ENCODE measurements around the gene CDK14.

Gene CDK14

DNA sequence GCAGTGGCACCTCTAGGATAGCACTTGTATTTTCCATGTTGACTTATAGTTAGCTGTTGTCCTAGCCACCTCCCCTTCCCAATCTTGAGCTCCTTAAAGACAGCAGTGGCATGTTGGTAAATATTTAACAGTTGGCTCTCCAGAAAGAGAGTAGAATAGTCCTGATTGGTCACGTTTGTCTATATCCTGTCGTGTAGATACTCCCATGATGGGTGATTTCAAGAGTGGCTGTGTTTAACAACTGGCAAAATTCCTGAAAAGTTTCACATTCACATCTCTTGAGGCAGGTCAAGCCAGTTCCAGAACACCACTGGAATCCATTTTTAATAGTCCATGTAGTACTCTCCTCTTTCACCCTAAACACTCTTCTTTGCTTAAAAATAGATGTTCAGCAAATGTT lies 599.9 kb downstream of the CDK14 start:
- DNase-seq (ENCODE audit: low read depth in 2 of 2): no peak

DNA sequence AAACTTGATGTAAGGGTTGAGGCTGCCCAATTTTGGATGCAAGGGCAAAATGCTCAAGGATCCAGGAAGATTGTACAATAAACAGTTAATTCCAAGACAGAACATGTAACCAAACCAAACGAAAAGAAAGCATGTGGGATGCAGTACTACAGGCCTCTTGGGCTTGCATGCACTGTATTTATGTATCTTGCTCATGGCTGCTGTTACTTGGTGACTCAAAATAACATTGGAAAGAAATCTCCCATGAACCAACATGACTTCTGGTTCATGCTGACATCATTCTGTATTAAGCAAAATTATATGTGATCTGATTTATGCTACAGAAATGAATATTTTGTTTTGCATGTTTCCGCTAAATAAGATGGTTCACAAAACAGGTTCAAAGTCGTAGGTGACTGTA lies 602.2 kb downstream of the CDK14 start:
- no peak for DNase-seq (ENCODE audit: low read depth in 2 of 2)

DNA sequence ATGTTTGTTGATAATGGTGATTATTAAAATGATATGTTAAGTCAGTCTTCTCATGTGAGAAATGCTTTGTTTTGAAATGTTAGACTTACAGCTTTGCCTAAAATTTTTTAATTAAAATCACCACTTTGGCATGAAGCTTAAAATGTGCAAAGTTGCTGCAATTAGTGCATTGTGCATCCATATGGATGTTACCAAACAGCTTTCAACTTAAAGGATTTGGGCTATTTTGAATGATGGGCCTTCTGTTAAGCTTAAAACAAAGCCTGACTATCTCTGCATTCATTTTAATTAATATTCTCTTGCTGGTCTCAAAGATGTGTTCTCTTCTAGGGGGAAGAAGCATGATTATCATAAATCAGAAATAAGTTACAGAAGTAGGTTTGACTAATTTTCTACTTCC lies 603.5 kb downstream of the CDK14 start:
- no peak for DNase-seq (ENCODE audit: low read depth in 2 of 2)

DNA sequence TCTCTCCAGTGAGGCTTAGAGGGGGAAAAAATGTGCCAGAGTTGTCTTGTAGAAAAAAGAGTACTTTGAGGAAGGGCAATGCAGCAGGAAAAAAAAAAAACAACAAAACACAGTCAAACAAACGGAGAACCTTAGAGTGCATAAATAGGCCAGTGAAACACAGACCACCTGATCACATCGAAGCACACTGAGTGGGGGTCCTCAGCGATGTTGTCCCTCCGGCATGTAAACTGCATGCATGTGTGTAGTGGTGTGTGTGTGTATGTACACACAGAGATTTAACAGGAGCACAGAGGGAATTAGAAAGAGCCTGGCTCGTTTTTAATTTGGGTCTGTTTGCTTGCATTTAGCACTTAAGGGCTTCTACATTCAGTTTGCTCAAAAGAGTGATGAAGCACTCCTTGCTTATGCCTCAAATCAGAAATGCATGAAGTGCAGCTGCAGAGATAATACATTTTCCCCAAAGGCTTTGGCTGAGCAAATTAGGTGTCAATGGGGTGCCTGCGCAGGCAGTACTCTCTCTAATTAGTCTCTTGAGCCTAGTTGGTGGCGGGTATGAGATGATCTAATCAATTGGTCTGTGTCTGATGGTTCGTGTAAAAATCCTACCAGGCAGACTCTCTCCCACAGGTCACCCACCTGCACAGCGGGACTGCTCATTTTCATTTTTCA lies 605.5 kb downstream of the CDK14 start:
- no peak for DNase-seq (ENCODE audit: low read depth in 2 of 2)

DNA sequence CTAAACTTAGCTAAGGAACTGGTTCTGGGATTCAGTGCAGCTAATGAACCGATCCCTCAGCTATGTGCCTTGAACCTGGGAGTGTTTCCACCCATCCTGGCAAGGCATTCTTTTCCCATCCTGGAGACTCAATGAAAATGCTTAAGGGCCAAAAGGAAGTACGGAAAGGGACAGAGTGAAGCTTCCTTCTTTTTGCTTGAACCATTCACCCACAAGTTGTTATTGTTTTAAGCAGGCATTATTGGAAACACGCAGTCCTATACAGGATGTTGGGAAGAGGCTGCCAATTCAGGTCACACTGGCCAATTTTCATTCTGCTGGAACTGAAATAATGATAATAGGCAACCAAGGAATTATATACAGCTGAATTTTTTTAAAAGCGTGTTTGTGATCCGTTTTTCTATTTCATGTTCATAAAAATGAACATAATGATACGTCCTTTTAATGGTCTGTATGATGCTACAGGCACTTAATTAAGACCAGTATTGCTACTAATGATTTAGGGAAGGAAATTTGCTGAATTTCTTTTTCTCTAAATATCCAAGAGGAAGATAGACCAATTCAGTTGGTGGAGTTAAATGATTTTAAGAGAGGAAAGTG lies 610.3 kb downstream of the CDK14 start:
- no peak for DNase-seq (ENCODE audit: low read depth in 2 of 2)

DNA sequence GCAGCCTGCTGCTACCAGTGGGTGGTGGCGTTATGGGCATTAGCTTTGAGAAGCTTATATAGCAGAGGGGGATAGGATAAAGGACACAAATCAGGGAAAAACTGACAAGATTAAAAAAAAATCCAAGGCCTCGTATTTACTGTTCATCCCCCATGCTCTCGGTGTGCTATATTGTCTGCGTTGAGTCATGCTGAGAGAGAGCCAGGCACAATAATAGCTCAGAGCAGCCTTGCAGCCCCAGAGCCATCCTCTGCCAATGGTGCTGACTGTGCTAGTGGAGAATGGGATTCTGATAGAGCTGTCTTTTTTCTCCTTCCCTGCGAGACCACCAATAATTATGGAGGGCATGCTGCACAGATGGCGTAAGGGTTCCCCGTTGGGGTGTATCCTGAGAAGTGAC lies 616.5 kb downstream of the CDK14 start:
- DNase-seq (ENCODE audit: low read depth in 2 of 2): no peak

DNA sequence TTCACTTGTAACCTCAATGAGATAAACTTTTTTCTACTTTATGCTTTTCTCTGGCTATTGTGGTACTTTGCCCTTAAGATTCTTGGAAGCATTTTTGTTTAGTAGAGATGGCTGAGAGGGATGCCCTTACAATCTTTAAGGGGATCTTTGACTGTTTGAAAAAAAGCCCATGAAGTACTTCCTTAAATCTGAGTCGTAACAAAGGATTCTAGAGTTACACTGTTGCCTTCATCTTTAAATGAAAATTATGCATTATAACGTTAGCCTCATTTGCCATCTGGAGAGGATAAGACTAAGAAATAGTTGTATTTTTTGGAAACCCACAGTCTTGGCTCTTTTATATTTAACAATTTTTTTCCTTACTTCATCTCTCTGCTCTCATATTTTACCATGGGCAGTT lies 630.3 kb downstream of the CDK14 start:
- no peak for DNase-seq (ENCODE audit: low read depth in 2 of 2)

DNA sequence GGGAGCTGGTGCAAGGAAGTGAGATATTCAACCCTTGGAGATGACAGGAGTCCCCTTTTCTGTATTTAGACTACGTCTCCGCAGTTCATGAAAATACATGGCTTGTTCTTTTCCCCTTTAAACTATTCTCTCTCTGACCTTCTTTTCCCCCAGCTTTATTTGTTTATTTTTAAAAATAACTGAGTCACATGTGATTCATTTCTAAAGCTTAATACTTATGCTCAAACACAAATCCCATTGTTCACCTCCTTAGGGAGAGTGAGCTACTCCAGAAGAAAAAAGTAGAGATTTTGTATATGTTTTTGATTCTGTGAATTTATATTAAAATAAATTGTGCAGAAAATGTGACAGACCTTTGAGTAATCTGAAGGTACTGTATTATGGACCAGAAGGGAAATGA lies 632.2 kb downstream of the CDK14 start:
- no peak for DNase-seq (ENCODE audit: low read depth in 2 of 2)

DNA sequence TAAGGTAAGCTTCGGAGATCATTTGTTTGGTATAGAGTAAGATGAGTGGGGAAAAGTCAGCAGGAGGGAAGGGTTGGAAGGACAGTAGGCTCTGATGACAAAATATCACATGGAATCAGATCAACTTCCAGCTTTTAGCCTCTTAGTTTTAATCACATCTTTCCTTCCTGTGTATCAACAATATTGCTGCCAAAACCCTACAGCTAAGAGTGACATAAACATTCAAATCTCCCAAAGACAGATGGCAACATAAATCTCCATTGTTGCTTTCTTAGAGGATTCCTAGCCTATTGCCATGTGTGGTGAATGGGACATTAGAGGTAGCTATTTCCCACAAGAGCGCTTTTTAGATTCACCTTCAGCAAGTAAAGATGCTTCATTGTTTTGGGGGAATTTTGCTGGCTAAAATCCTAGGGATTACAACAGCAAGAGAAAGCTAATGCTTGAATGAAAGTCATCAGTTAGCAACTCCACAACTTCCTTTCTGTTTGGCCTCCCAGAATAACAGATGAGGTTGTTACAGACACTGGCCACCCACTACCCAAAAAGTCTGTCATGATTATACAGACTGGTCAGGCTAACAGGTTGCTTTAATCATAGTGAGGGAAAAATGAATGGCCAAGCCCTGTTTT lies 632.9 kb downstream of the CDK14 start:
- DNase-seq (ENCODE audit: low read depth in 2 of 2): no peak

DNA sequence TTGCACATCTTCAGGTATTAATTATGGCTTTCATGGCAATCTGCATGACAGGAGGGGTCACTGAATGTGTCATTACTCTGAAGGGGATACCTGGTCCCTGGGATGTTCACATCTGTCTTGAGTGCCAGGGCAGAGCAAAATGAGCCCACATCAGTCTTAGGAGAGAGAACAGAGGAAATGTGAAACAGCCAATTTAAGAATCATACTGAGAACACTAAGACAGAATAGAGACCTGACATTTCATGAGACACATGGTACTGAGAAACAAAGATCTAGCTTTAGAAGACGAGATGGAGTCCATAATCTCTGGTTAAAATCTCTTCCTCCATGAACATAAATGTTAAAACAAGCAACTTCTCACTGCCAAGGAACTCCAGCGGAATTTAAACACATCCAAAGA lies 634.0 kb downstream of the CDK14 start:
- DNase-seq (ENCODE audit: low read depth in 2 of 2): no peak

DNA sequence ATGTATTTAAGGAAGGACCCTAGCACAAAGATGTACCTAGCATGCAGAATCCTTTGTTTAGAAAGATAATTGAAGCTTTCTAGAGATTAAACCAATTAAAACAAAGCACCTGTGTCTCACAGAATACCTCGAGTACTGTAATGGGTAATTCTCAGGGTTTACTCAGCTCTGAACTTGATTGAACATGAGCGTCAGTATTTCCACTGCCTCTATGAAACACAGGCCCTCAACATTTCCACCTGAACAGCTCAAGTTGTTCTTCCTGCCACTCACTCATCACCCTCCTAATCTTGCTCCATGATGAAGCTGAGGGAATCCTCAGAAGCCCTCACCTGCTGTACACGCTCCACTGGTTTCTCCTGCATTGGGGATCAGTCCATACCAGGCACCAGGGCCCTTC lies 634.4 kb downstream of the CDK14 start:
- no peak for DNase-seq (ENCODE audit: low read depth in 2 of 2)

DNA sequence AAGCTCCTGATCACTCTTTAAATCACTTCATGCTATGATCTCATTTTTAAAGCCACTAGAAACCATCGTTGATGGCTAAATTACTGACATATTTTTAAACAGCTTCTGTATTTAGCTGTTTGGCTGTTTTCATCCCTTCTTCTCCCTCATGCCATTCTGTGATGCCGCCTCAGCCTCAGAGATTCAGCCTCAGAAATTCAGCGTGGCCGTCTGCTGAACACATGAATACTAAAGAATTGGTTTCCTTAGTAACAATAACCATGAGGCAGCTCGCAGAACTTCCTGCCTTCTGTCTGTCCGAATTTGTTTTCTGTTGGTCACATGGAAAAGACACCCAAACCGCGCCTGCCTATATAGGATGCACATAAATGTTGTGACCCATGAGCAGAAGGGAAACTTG lies 637.1 kb downstream of the CDK14 start:
- DNase-seq (ENCODE audit: low read depth in 2 of 2): no peak

DNA sequence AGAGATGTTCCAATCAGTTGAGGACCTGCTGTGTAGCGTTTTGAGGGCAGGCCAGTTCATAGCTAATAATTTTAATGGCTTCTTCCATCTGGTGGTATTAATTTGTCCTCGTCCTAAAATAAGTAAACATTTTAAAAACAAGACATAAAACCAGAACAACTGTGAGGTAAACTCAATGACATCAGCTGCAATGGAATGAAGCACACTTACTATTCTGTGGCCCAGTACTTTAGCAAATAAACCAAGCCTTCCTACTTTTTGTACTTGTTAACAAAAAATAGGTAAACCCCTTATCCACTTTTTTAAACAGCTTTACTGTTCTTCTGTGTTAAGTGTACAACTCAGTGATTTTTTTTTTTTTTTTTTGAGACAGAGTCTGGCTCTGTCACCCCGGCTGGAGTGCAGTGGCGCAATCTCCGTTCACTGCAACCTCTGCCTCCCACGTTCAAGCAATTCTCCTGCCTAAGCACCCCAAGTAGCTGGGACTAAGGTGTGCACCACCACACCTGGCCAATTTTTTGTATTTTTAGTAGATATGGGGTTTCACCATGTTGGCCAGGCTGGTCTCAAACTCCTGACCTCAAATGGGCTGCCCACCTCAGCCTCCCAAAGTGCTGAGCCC lies 639.2 kb downstream of the CDK14 start:
- no peak for DNase-seq (ENCODE audit: low read depth in 2 of 2)

DNA sequence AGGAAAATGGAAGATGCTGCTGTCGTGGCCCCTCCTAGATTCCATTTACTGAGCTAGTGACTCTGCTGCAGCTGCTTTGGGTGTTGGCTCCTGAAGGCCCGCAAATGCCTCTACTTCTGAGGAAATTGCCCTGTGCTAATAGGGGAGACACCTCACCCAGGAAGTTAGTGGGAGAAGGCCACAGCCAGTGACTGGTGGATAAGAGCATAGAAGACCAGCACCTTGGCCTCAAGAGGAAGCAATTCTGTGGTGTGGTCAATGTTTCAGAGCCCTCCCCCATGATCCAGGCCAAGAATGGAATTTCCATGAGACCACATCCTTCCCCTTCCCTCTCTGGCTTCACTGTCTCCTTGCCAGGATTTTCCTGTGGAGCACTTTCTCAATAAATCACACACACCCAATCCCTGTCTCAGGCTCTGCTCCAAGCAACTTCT lies 643.1 kb downstream of the CDK14 start:
- DNase-seq (ENCODE audit: low read depth in 2 of 2): no peak

DNA sequence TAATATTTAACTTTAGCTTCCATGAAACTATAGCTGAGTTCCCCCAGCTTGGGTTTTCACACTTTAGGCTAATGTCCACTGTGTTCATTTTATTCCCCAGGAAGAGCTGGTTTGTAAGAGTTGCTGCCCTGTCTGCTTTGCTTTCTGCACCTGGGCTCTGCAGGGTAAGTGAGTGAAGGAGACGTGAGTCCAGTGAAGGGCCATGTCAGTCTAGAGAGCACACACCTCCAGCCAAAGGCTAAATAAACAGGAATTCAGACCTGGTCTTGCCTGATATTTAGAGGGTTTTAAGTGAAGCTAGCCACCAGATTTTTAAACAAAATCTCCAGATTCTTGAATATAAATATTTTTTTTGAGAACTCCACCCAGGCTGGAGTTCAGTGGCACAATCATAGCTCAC lies 643.7 kb downstream of the CDK14 start:
- DNase-seq (ENCODE audit: low read depth in 2 of 2): no peak

DNA sequence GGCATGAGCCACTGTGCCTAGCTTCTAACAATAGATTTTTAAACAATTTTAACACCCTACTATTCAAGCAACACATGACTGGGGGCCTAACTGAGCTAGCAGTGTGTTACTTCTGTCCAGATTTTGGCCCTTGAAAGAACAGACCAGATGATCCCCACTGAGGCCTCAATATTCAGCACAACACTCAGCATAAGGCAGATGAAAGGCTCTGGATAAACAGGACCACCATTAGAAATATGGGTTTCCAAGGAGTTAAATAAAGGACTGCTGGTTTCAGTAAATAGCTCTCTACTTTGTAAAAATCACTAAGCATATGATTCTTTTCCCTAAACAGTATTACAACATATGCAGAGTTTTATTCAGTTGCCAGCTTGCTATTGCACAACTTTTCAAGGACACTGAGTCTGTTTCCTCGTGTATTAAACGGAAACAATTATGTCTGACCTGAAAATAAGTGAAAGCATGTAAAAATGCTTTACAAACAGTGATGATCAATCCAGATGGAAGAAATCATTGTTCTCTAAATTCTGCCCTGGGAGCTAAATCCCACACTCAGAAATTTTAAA lies 644.3 kb downstream of the CDK14 start:
- DNase-seq (ENCODE audit: low read depth in 2 of 2): no peak

DNA sequence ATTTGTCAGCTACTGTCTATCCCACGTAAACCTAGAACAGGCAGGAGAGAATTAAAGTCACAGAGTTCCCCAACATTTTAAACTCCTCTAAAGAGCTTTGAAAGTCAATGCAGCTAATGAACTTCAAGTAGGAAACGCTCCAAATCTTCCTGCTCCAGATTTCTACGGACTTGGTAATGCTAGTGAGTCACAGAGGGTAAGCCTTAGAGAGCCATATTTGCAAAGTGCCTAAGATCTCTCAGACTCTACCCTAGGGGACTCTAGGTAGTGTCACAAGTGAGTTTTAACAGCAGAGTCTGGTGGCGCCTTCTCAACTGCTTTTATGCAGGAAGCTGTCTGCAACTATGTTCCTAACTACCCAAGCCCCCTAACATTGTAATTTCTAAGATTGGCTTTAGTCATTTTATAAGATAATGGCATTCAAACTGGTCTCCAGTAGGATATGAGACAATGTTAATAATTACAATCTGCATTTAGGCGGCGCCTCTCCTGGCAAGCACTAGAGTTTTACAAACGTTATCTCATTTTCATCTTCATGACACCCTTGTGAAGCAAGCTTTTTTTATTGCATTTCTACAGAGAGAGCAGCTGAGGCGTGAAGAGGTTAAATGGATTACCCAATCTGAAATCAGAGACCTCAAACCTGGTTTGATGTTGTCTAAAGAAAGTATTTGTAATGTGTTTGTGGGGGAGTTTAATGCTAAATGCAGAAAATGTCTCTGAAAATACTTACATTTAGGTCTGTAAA lies 646.1 kb downstream of the CDK14 start:
- no peak for DNase-seq (ENCODE audit: low read depth in 2 of 2)

DNA sequence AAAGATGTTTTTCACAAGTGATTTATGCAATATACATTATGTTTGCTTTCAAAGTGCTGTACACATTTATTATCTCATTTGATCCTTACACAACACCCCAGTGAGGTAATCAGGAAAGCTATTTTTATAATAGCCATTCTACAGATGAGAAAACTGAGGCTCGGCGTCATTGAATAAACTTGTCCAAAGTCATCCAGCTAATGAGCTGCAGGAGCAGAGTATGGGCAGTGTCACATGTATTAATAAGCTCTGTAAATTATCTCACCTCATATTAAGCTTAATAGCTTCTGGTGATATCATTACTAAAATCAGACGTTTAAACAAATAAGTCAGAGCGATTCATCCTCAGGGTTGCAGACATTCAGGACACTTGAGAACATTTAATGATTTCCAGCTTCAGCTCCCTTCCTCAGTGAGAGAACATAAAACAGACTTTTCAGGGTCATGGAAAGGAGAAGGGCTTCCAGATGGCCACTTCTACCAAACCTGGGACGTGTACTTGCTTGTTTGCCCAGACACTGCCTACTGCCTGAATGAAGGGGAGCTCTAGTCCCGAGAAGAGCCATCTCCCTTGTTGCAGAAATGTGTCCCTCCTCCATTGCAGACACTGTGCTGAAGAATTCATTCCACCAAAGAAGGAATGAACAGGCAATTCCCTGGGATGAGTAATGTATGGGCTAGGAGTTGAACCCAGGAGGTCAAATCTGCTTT lies 647.6 kb downstream of the CDK14 start:
- DNase-seq (ENCODE audit: low read depth in 2 of 2): no peak

DNA sequence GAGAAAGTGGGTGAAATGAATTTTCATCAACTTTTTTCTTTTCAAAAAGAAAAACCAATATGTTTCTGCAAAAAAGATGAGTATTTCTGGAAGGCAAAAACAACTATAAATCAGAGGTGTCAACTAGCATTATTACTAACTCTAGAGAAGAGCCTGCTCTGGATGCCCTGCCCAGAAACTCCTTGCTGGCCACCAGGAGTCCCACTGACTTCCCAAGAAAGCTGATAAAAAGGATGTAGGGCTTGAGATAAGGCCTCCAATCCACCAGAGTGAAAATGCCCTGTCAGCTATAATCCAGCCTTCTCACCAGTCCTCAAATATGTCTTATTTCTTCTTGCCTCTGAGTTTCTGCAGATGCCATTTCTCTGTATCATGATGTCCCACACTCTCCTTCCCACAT lies 651.4 kb downstream of the CDK14 start:
- no peak for DNase-seq (ENCODE audit: low read depth in 2 of 2)

DNA sequence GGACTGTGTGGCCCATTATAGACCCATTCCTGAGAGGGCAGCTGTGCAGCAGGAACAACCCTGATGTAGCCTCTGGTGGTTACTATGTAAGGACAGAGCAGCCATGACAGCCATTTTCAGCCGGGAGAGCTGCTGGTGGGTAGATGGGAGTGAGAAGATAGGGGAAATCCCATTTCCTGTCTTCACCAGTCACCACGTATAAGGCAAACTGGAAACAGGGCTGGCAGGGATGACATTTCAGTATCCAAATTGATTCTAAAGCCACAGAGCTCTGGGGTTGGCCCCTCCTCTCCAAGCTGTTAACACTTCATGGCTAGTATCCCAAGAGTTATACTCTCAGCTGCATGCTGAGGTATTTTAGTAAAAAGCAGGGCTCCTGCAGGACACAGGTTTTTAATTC lies 652.9 kb downstream of the CDK14 start:
- no peak for DNase-seq (ENCODE audit: low read depth in 2 of 2)

DNA sequence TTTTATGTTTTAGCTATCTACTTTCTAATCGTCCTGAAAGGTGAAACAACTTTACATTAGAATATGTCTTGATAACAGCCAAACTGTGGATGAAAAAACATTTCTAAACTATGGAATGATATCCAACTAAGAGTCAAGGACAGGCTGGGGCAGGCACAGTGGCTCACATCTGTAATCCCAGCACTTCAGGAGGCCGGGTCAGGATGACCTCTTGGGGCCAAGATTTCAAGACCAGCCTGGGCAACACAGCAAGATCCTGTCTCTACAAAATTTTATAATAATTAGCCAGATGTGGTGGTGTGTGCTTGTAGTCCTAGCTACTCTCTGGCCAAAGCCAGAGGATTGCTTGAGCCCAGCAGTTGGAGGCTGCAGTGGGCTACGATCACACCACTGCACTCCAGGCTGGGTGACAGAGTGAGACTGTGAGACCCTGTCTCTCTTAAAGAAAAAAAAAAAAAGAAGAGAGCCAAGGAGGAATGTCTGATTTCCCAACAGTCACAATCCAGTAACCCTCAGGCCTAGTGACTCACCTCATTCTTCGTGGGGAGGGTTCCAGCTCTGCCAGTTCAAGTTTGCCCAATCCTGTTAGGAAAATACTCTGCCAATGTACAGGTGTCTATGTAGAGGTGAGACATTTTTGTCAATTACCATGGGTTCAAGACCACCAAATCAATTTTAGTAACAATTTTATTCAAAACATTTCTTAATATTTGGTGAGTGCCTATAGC lies 653.5 kb downstream of the CDK14 start:
- no peak for DNase-seq (ENCODE audit: low read depth in 2 of 2)
